ENCODE data around the gene PFN4.
"Not testable (repeated sequence)": the region's sequence is repeated elsewhere in the genome, so short reads cannot be mapped to it uniquely, and the experiment has no call there.

The PFN4 gene

GRCh38 chr2:24140305-24140704 is 17.2 kb upstream of the PFN4 start:
- not testable (repeated sequence) for H3K27ac ChIP-seq (replicated peaks; ENCODE audit: low read length); H2AFZ ChIP-seq (ENCODE audit: low read length); DNase-seq (ENCODE audit: low spot score); H3K79me1 ChIP-seq (ENCODE audit: low read depth, low read length); H3K9ac ChIP-seq (ENCODE audit: low read depth, low read length, poor library complexity); H4K8ac ChIP-seq (ENCODE audit: low read depth, low read length); H2AK5ac ChIP-seq (ENCODE audit: low read depth, low read length); H3K4me3 ChIP-seq (ENCODE audit: low read length in 2 of 2); H3K18ac ChIP-seq (ENCODE audit: low read length); H2BK5ac ChIP-seq (ENCODE audit: low read length); H3K4me1 ChIP-seq (ENCODE audit: control insufficient read depth in 2 of 2, insufficient read depth in 1 of 2, low read depth in 1 of 2, low read length in 2 of 2); H3K27me3 ChIP-seq (ENCODE audit: control insufficient read depth in 3 of 3, insufficient read depth in 3 of 3, low read depth in 1 of 3, low read length in 3 of 3); H3K14ac ChIP-seq (ENCODE audit: low read length); H2BK120ac ChIP-seq (ENCODE audit: low read depth, low read length); H3K4me2 ChIP-seq (ENCODE audit: insufficient read depth, low read length, poor library complexity, severe bottlenecking); H3K9me3 ChIP-seq (replicated peaks in 1 of 2; ENCODE audit: control insufficient read depth in 2 of 2, insufficient read depth in 1 of 2, low read depth in 1 of 2, low read length in 2 of 2); H3K4ac ChIP-seq (ENCODE audit: low read length); H3K23ac ChIP-seq (ENCODE audit: low read depth, low read length, poor library complexity); H4K91ac ChIP-seq (ENCODE audit: low read depth, low read length, poor library complexity); H2BK12ac ChIP-seq (ENCODE audit: low read length); H2BK15ac ChIP-seq (ENCODE audit: low read length)
- WGBS, 2 donors (ENCODE audit: extremely low coverage in 2 of 2, insufficient read length in 2 of 2, insufficient replicate concordance in 1 of 2) = no CpG with 5 or more reads among the region's 5 CpGs
- peaks cover 0 to 12% of the 10 kb centered on the region in 2 donors for H3K36me3 ChIP-seq (replicated peaks in 1 of 2; ENCODE audit: control insufficient read depth in 2 of 2, insufficient read depth in 2 of 2, low read length in 2 of 2)

- H3K27ac ChIP-seq (replicated peaks; ENCODE audit: low read length) = no peak overlapping the region
- H2BK120ac ChIP-seq (ENCODE audit: low read depth, low read length) = no peak overlapping the region
- H3K4ac ChIP-seq (ENCODE audit: low read length) = no peak overlapping the region
- H2AK5ac ChIP-seq (ENCODE audit: low read depth, low read length) = no peak overlapping the region
- no peak overlapping the region for H2AFZ ChIP-seq (ENCODE audit: low read length)
- H2BK5ac ChIP-seq (ENCODE audit: low read length) = no peak overlapping the region
- H3K4me2 ChIP-seq (ENCODE audit: insufficient read depth, low read length, poor library complexity, severe bottlenecking) = no peak overlapping the region
- H2BK12ac ChIP-seq (ENCODE audit: low read length) = no peak overlapping the region
- no peak overlapping the region for H4K91ac ChIP-seq (ENCODE audit: low read depth, low read length, poor library complexity)
- H3K14ac ChIP-seq (ENCODE audit: low read length) = no peak overlapping the region
- no peaks in the 10 kb centered on the region for H3K4me1 ChIP-seq (ENCODE audit: control insufficient read depth in 2 of 2, insufficient read depth in 1 of 2, low read depth in 1 of 2, low read length in 2 of 2)
- DNase-seq (ENCODE audit: low spot score) = no peak
- no peak overlapping the region for H2BK15ac ChIP-seq (ENCODE audit: low read length)
- no peaks in the 10 kb centered on the region for H3K27me3 ChIP-seq (ENCODE audit: control insufficient read depth in 3 of 3, insufficient read depth in 3 of 3, low read depth in 1 of 3, low read length in 3 of 3)
- peaks cover 2% of the 10 kb centered on the region for H3K79me1 ChIP-seq (ENCODE audit: low read depth, low read length)
- H3K9ac ChIP-seq (ENCODE audit: low read depth, low read length, poor library complexity) = no peak overlapping the region
- H3K18ac ChIP-seq (ENCODE audit: low read length) = no peak overlapping the region
- peaks cover 0 to 5% of the 10 kb centered on the region in 2 donors for H3K9me3 ChIP-seq (replicated peaks in 1 of 2; ENCODE audit: control insufficient read depth in 2 of 2, insufficient read depth in 1 of 2, low read depth in 1 of 2, low read length in 2 of 2)
- H3K23ac ChIP-seq (ENCODE audit: low read depth, low read length, poor library complexity) = no peak overlapping the region
- no peaks in the 10 kb centered on the region for H3K36me3 ChIP-seq (replicated peaks in 1 of 2; ENCODE audit: control insufficient read depth in 2 of 2, insufficient read depth in 2 of 2, low read length in 2 of 2)
- no peak overlapping the region for H3K4me3 ChIP-seq (ENCODE audit: low read length in 2 of 2)
- H4K8ac ChIP-seq (ENCODE audit: low read depth, low read length) = no peak overlapping the region
- no CpG with 5 or more reads among the region's 3 CpGs for WGBS, 2 donors (ENCODE audit: extremely low coverage in 2 of 2, insufficient read length in 2 of 2, insufficient replicate concordance in 1 of 2)
Observed at GRCh38 chr2:24132543-24132942, 9.4 kb upstream of the PFN4 start.

- H2BK120ac ChIP-seq (ENCODE audit: low read depth, low read length) = no peak overlapping the region
- H3K27me3 ChIP-seq (ENCODE audit: control insufficient read depth in 3 of 3, insufficient read depth in 3 of 3, low read depth in 1 of 3, low read length in 3 of 3) = no peaks in the 10 kb centered on the region
- H4K8ac ChIP-seq (ENCODE audit: low read depth, low read length) = no peak overlapping the region
- peaks cover 0 to 1% of the 10 kb centered on the region in 2 donors for H3K4me1 ChIP-seq (ENCODE audit: control insufficient read depth in 2 of 2, insufficient read depth in 1 of 2, low read depth in 1 of 2, low read length in 2 of 2)
- H3K9me3 ChIP-seq (replicated peaks in 1 of 2; ENCODE audit: control insufficient read depth in 2 of 2, insufficient read depth in 1 of 2, low read depth in 1 of 2, low read length in 2 of 2) = no peaks in the 10 kb centered on the region
- H4K91ac ChIP-seq (ENCODE audit: low read depth, low read length, poor library complexity) = no peak overlapping the region
- DNase-seq (ENCODE audit: low spot score) = no peak
- no peak overlapping the region for H3K14ac ChIP-seq (ENCODE audit: low read length)
- H2BK15ac ChIP-seq (ENCODE audit: low read length) = no peak overlapping the region
- no peak overlapping the region for H3K4ac ChIP-seq (ENCODE audit: low read length)
- H2BK12ac ChIP-seq (ENCODE audit: low read length) = no peak overlapping the region
- H3K9ac ChIP-seq (ENCODE audit: low read depth, low read length, poor library complexity) = no peak overlapping the region
- no peaks in the 10 kb centered on the region for H3K79me1 ChIP-seq (ENCODE audit: low read depth, low read length)
- H2AK5ac ChIP-seq (ENCODE audit: low read depth, low read length) = no peak overlapping the region
- H3K18ac ChIP-seq (ENCODE audit: low read length) = no peak overlapping the region
- no peak overlapping the region for H2AFZ ChIP-seq (ENCODE audit: low read length)
- no peak overlapping the region for H3K27ac ChIP-seq (replicated peaks; ENCODE audit: low read length)
- H3K4me3 ChIP-seq (ENCODE audit: low read length in 2 of 2) = no peak overlapping the region
- no peaks in the 10 kb centered on the region for H3K36me3 ChIP-seq (replicated peaks in 1 of 2; ENCODE audit: control insufficient read depth in 2 of 2, insufficient read depth in 2 of 2, low read length in 2 of 2)
- no peak overlapping the region for H3K4me2 ChIP-seq (ENCODE audit: insufficient read depth, low read length, poor library complexity, severe bottlenecking)
- no CpG with 5 or more reads among the region's 1 CpG for WGBS, 2 donors (ENCODE audit: extremely low coverage in 2 of 2, insufficient read length in 2 of 2, insufficient replicate concordance in 1 of 2)
- no peak overlapping the region for H3K23ac ChIP-seq (ENCODE audit: low read depth, low read length, poor library complexity)
- no peak overlapping the region for H2BK5ac ChIP-seq (ENCODE audit: low read length)
Observed at GRCh38 chr2:24125956-24126355, 2.8 kb upstream of the PFN4 start.

- Histone ChIP-seq H3K9me3 (replicated peaks in 1 of 2; ENCODE audit: control insufficient read depth in 2 of 2, insufficient read depth in 1 of 2, low read depth in 1 of 2, low read length in 2 of 2) (no peaks in the 10 kb centered on the region), H3K4me1 (ENCODE audit: control insufficient read depth in 2 of 2, insufficient read depth in 1 of 2, low read depth in 1 of 2, low read length in 2 of 2) (peaks cover 0 to 1% of the 10 kb centered on the region in 2 donors), H3K18ac (ENCODE audit: low read length) (peak overlapping the region; percentile 98), H2BK15ac (ENCODE audit: low read length) (no peak overlapping the region), H2BK12ac (ENCODE audit: low read length) (no peak overlapping the region), H3K4ac (ENCODE audit: low read length) (no peak overlapping the region), H2AK5ac (ENCODE audit: low read depth, low read length) (no peak overlapping the region), H2BK5ac (ENCODE audit: low read length) (no peak overlapping the region), H3K79me1 (ENCODE audit: low read depth, low read length) (no peaks in the 10 kb centered on the region), H3K14ac (ENCODE audit: low read length) (no peak overlapping the region), H3K4me3 (ENCODE audit: low read length in 2 of 2) (peak overlapping the region; percentile 34 to 97), H3K36me3 (replicated peaks in 1 of 2; ENCODE audit: control insufficient read depth in 2 of 2, insufficient read depth in 2 of 2, low read length in 2 of 2) (no peaks in the 10 kb centered on the region), H3K4me2 (ENCODE audit: insufficient read depth, low read length, poor library complexity, severe bottlenecking) (peak overlapping the region; percentile 74), H2AFZ (ENCODE audit: low read length) (peak overlapping the region; percentile 23), H2BK120ac (ENCODE audit: low read depth, low read length) (no peak overlapping the region), H3K27me3 (ENCODE audit: control insufficient read depth in 3 of 3, insufficient read depth in 3 of 3, low read depth in 1 of 3, low read length in 3 of 3) (no peaks in the 10 kb centered on the region), H3K9ac (ENCODE audit: low read depth, low read length, poor library complexity) (peak overlapping the region; percentile 85), H4K91ac (ENCODE audit: low read depth, low read length, poor library complexity) (peak overlapping the region; percentile 56), H3K27ac (replicated peaks; ENCODE audit: low read length) (peak overlapping the region; percentile 23), H4K8ac (ENCODE audit: low read depth, low read length) (no peak overlapping the region), H3K23ac (ENCODE audit: low read depth, low read length, poor library complexity) (peak overlapping the region; percentile 30)
- no CpG with 5 or more reads among the region's 9 CpGs for WGBS, 2 donors (ENCODE audit: extremely low coverage in 2 of 2, insufficient read length in 2 of 2, insufficient replicate concordance in 1 of 2)
- no peak for DNase-seq (ENCODE audit: low spot score)
Observed at GRCh38 chr2:24123922-24124580, 917 bp upstream of the PFN4 start.
